GM21619 (cell line): ENCODE data around the gene PHYKPL.
"Not testable (repeated sequence)": the region's sequence is repeated elsewhere in the genome, so short reads cannot be mapped to it uniquely, and the experiment has no call there.

Experiments used
- ATAC-seq: cut with Tn5 transposase; IDR thresholded peaks from one replicate; pipeline ENCODE4 v1.9.1; 2021; ENCODE audit not compliant: unreplicated experiment

PHYKPL gene

GRCh38 chr5:178265746-178266145 is 33.1 kb upstream of the PHYKPL start:
- ATAC-seq, result no peak

GRCh38 chr5:178264044-178264443 is 31.4 kb upstream of the PHYKPL start:
- no peak for ATAC-seq

GRCh38 chr5:178261666-178262600 is 29.3 kb upstream of the PHYKPL start:
- ATAC-seq, result no peak

GRCh38 chr5:178259623-178260536 is 27.3 kb upstream of the PHYKPL start:
- no peak for ATAC-seq

- ATAC-seq, result no peak
Observed at GRCh38 chr5:178257650-178258049, 25.0 kb upstream of the PHYKPL start.

- no peak for ATAC-seq
Observed at GRCh38 chr5:178256746-178257145, 24.1 kb upstream of the PHYKPL start.

GRCh38 chr5:178253632-178254031 is 21.0 kb upstream of the PHYKPL start:
- not testable (repeated sequence) for ATAC-seq

GRCh38 chr5:178252258-178252657 is 19.7 kb upstream of the PHYKPL start:
- ATAC-seq, result no peak

GRCh38 chr5:178250263-178250662 is 17.7 kb upstream of the PHYKPL start:
- no peak for ATAC-seq

- no peak for ATAC-seq
Observed at GRCh38 chr5:178249191-178249989, 16.8 kb upstream of the PHYKPL start.

- no peak for ATAC-seq
Observed at GRCh38 chr5:178248750-178249149, 16.1 kb upstream of the PHYKPL start.

GRCh38 chr5:178247481-178248456 is 15.2 kb upstream of the PHYKPL start:
- no peak for ATAC-seq

GRCh38 chr5:178246624-178247279 is 14.2 kb upstream of the PHYKPL start:
- no peak for ATAC-seq

GRCh38 chr5:178245389-178245788 is 12.8 kb upstream of the PHYKPL start:
- no peak for ATAC-seq

GRCh38 chr5:178244576-178244975 is 12.0 kb upstream of the PHYKPL start:
- no peak for ATAC-seq

GRCh38 chr5:178242416-178242815 is 9.8 kb upstream of the PHYKPL start:
- no peak for ATAC-seq

GRCh38 chr5:178241688-178242231 is 9.2 kb upstream of the PHYKPL start:
- ATAC-seq, result no peak

- no peak for ATAC-seq
Observed at GRCh38 chr5:178241231-178241663, 8.6 kb upstream of the PHYKPL start.

GRCh38 chr5:178240766-178241165 is 8.2 kb upstream of the PHYKPL start:
- ATAC-seq, result no peak
